Uterus (tissue), 4 donors: Measurements from ENCODE around the gene SPTLC2. TPM values are rescaled to one million over a fixed set of nuclear protein-coding genes. Genes with fewer than 3 reads are reported as not detected.

Experiments used
- DNase-seq, 2 donors: peaks; one replicate each; pipeline ENCODE4 v3.0.0-alpha.2; 2019 to 2020
- H3K27ac ChIP-seq, 2 donors: fragments of 200-600 bp; sonication (generic); 1 replicate in 1 of 2; 2 replicates in 1 of 2; pipeline ENCODE4 v1.5.1; 2016 to 2018
- H3K27me3 ChIP-seq, 2 donors: fragments of 200-600 bp; sonication (generic); one replicate each; pipeline ENCODE4 v1.5.1; 2018 to 2019; ENCODE audit warnings: control low read depth in 1 of 2
- H3K36me3 ChIP-seq, 2 donors: fragments of 200-600 bp; sonication (generic); one replicate each; pipeline ENCODE4 v1.5.1; 2019; ENCODE audit warnings: control low read depth in 1 of 2
- H3K4me1 ChIP-seq, 2 donors: fragments of 200-600 bp; sonication (generic); one replicate each; pipeline ENCODE4 v1.5.1; 2018 to 2019; ENCODE audit warnings: control low read depth in 1 of 2
- H3K4me3 ChIP-seq, 2 donors: fragments of 200-600 bp; sonication (generic); 1 replicate in 1 of 2; 2 replicates in 1 of 2; pipeline ENCODE4 v1.5.1; 2018 to 2019; ENCODE audit warnings: mild to moderate bottlenecking in 1 of 2
- H3K9me3 ChIP-seq, 2 donors: fragments of 200-600 bp; sonication (generic); one replicate each; pipeline ENCODE4 v1.5.1; 2019; ENCODE audit warnings: control low read depth in 1 of 2
- POLR2A ChIP-seq, 2 donors: fragments of 450-650 bp; IDR thresholded peaks; one replicate each; pipeline ENCODE4 v1.6.1; 2016; ENCODE audit warnings: antibody characterized with exemption in 2 of 2, mild to moderate bottlenecking in 1 of 2, moderate library complexity in 1 of 2
- intact Hi-C: fragments of 100-400 bp; cut with DNase I; formaldehyde crosslinking; loops from one replicate; pipeline ENCODE4 v1.15.1; 2023; ENCODE audit warnings: low total_unique reads
- small RNA-seq: library from RNA; depleted of rRNA; stranded (forward); fragments of <200 nt; gene quantifications from one replicate; pipeline ENCODE3, GENCODE V24; 2016
- total RNA-seq, 4 donors: library from RNA; depleted of rRNA in 3 of 4; stranded (reverse); fragments of >200 nt in 3 of 4; gene quantifications; one replicate each; pipeline versions ENCODE4 v1.1.0 to v1.2.4, GENCODE V29; 2014 to 2023
- TF ChIP-seq, protein P1 (sequence below), 4 experiments: fragments of 200-600 bp in 2 of 4; fragments of 450-650 bp in 2 of 4; sonication (generic) in 2 of 4; IDR thresholded peaks; one replicate each; pipeline ENCODE4 v1.5.1; 2016 to 2019; ENCODE audit warnings: antibody characterized with exemption in 4 of 4, mild to moderate bottlenecking in 2 of 4, moderate library complexity in 1 of 4
- donor health status: DM: yes; HTN: yes; CAD: no.

Gene SPTLC2
- total RNA-seq, 4 donors from 2014 or later, result 12.3 to 64.2 (median 32.1) TPM

DNA sequence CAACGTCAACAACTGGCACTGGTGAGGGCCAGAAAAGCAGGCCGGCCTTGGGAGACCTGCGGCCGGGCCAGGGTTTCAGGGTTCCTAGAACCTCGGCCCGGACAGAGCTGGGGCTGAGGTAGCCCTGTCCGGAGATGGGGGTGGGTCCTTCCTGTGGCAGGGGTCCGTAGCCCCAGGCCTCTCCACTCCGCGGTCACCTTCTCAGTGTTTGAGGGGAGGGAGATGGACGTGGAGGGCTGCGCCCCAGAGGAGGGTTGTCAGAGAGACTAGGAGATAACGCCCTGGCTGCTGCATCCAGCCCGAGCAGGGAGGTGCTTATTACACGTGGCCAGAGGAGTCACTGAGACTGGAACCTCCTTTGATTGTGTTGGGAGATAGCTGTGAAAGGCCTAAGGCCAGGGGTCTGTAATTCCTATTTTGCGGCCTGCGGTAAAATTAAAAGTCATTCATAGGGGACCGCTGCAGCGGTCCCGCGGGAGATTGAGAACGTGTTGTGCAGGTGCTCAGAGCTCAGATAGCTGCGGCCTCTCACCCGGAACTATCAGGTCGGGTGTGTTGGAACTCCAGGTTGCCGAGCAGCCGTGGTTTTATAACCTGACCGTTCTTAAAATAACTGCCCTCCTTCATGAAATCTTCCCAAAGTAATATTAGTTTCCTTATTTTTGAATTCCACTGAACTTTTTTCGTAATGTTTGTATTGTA is 158.0 kb downstream of the SPTLC2 start:
- TF ChIP-seq POLR2A (IDR thresholded peaks at IDR 0.05), result no peak
- TF ChIP-seq, protein P1, sequence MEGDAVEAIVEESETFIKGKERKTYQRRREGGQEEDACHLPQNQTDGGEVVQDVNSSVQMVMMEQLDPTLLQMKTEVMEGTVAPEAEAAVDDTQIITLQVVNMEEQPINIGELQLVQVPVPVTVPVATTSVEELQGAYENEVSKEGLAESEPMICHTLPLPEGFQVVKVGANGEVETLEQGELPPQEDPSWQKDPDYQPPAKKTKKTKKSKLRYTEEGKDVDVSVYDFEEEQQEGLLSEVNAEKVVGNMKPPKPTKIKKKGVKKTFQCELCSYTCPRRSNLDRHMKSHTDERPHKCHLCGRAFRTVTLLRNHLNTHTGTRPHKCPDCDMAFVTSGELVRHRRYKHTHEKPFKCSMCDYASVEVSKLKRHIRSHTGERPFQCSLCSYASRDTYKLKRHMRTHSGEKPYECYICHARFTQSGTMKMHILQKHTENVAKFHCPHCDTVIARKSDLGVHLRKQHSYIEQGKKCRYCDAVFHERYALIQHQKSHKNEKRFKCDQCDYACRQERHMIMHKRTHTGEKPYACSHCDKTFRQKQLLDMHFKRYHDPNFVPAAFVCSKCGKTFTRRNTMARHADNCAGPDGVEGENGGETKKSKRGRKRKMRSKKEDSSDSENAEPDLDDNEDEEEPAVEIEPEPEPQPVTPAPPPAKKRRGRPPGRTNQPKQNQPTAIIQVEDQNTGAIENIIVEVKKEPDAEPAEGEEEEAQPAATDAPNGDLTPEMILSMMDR (IDR thresholded peaks at IDR 0.05), result no peak
- peak overlapping the region; percentile 87 to 95 for H3K4me3 ChIP-seq
- intact Hi-C loops, result no loop called here
- no peak for DNase-seq
- H3K27ac ChIP-seq, result peak overlapping the region; percentile 92 to 98
- no peaks in the 10 kb centered on the region for H3K27me3 ChIP-seq
- no peaks in the 10 kb centered on the region for H3K9me3 ChIP-seq
- H3K4me1 ChIP-seq, result no peaks in the 10 kb centered on the region
- no peaks in the 10 kb centered on the region for H3K36me3 ChIP-seq

DNA sequence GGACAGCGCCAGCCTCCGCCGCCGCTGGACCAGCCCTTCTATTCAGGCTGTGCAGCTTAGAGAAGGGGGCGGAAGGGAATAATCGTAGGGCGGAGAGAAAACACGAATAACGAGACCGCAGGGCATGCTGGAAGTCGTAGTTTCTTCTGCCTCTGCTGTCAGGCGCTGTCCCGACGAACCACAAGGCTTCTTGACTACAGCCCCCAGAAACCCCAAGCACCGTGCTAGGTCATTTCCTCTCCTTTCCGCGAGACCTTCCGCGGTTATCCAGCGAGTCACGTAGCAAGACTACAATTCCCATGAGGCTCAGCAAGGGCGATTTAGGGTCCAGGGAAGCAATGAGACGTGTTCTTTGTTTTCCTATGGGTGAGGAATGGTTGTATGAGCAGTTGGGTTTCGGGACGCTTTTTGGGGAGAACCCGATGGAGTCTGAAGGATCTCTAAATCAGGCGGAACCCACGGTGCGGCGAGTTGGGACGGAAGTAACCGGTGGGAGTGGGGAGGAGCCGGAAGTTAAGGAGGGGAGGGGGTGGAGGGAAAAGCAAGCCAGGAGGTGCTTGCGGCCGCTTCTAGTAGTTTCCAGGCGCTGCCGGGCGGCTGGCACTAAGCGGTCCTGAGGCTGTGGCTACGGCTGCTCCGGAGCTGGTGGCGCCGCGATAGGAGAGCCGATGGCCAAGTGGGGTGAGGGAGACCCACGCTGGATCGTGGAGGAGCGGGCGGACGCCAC is 158.8 kb downstream of the SPTLC2 start, which contains the start of the genes AHSA1 and VIPAS39:
Gene AHSA1, plus strand, starts transcription at position 572 of the 727 bp plus-strand sequence. Its CDS starts 97 bp downstream, at position 669.
Gene VIPAS39, minus strand, starts transcription at position 80 of the 727 bp plus-strand sequence. CDS start 3,499 bp downstream, outside the sequence.
- Histone ChIP-seq H3K36me3 (no peaks in the 10 kb centered on the region), H3K27me3 (no peaks in the 10 kb centered on the region), H3K4me1 (no peaks in the 10 kb centered on the region), H3K4me3 (peak within 1 kb of the TSS; percentile 87 to 95), H3K9me3 (no peaks in the 10 kb centered on the region), H3K27ac (peak within 1 kb of the TSS; percentile 92 to 98)
- DNase-seq, result peak; percentile 93 to 98
- peak; percentile 60 to 74 for TF ChIP-seq POLR2A (IDR thresholded peaks at IDR 0.05)
- TF ChIP-seq, protein P1 (IDR thresholded peaks at IDR 0.05), result no peak
- intact Hi-C loops, result no loop called here

DNA sequence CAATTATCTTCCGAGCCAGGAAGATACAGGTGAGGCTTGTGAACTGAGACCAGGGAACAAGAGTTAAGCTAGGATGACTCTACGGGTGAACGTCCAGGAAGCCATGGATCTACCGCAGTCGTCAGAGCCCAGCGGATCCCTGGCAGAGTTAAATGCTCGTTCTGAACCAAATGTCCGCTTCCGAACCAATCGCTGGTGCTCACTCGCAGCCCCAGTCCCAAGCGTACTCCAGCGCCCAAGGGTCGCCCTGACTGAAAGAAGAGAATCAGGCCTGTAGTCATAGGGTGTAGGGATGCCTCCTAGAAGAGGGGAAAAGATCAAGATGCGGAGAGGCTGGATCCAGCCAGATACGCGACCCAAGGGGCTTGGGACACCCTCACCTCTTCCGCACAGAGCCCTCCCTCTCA is 159.3 kb downstream of the SPTLC2 start:
- Histone ChIP-seq H3K4me3 (peak overlapping the region; percentile 87 to 95), H3K27me3 (no peaks in the 10 kb centered on the region), H3K36me3 (no peaks in the 10 kb centered on the region), H3K4me1 (no peaks in the 10 kb centered on the region), H3K9me3 (no peaks in the 10 kb centered on the region), H3K27ac (peak overlapping the region; percentile 92 to 98)
- intact Hi-C loops, result no loop called here
- DNase-seq, result peak in 1 of 2 donors; percentile 13
- peak in 1 of 2 donors; percentile 33 for TF ChIP-seq POLR2A (IDR thresholded peaks at IDR 0.05)
- TF ChIP-seq, protein P1 (IDR thresholded peaks at IDR 0.05), result no peak

Small RNAs within 50 kb of the gene (small RNA-seq; reads per million reads assigned to genes)
- gene COX6CP11 (not detected), gene RF00404 (not detected), gene RN7SL587P (not detected)

Other genes with a start within 250 kb of the SPTLC2 start
- 10 to 100 TPM in 2 of 4 donors, 1 to 10 TPM in 2; 4.4 to 16.6 (median 10.5) TPM for gene TMED8, start 239.5 kb downstream of the SPTLC2 start, total RNA-seq
- gene SAMD15, start 239.3 kb downstream of the SPTLC2 start, total RNA-seq, result 1 to 10 TPM in 1 of 4 donors, under 1 TPM in 2, not detected in 1; under 0.01 to 3.1 (median 0.55) TPM
- under 1 TPM in 2 of 4 donors, not detected in 2; 0.41 to 0.76 TPM for gene NOXRED1, start 193.1 kb downstream of the SPTLC2 start, total RNA-seq
- gene VIPAS39, start 159.0 kb downstream of the SPTLC2 start, total RNA-seq, result 10 to 100 TPM in 3 of 4 donors, 1 to 10 TPM in 1; 7.4 to 54.1 (median 23.6) TPM
- 1,000 to 10,000 TPM in 1 of 4 donors, 100 to 1,000 TPM in 2, 10 to 100 TPM in 1; 91.8 to 1,536 (median 141) TPM for gene AHSA1, start 158.5 kb downstream of the SPTLC2 start, total RNA-seq
- 1 to 10 TPM in 1 of 4 donors, under 1 TPM in 1, not detected in 2; 0.69 to 1.5 TPM for gene ISM2, start 117.8 kb downstream of the SPTLC2 start, total RNA-seq
- 10 to 100 TPM in 3 of 4 donors, 1 to 10 TPM in 1; 5.3 to 36.4 (median 16.7) TPM for gene ALKBH1, start 91.4 kb upstream of the SPTLC2 start, total RNA-seq
- gene SLIRP, start 91.5 kb upstream of the SPTLC2 start, total RNA-seq, result 100 to 1,000 TPM in 2 of 4 donors, 10 to 100 TPM in 2; 72.9 to 258 (median 90.9) TPM
- 10 to 100 TPM; 22.0 to 75.5 (median 66.9) TPM for gene SNW1, start 144.5 kb upstream of the SPTLC2 start, total RNA-seq
- gene ADCK1, start 183.5 kb upstream of the SPTLC2 start, total RNA-seq, result 1 to 10 TPM in 3 of 4 donors, not detected in 1; 5.4 to 7.1 (median 5.6) TPM